Esophagus squamous epithelium (tissue), 4 donors: Measurements from ENCODE around the gene CDR2L.

Experiments used
- POLR2A ChIP-seq, 4 donors: fragments of 450-650 bp; IDR thresholded peaks; one replicate each; pipeline ENCODE4 v1.6.1; 2017; ENCODE audit warnings: antibody characterized with exemption in 4 of 4, mild to moderate bottlenecking in 4 of 4, moderate library complexity in 3 of 4
- TF ChIP-seq, protein P1 (sequence below), 6 experiments: fragments of 450-650 bp in 4 of 6; fragments of 200-600 bp in 2 of 6; sonication (generic) in 2 of 6; IDR thresholded peaks; one replicate each; pipeline ENCODE4 v1.5.1; 2016 to 2019; ENCODE audit warnings: antibody characterized with exemption in 6 of 6, mild to moderate bottlenecking in 4 of 6, moderate library complexity in 4 of 6

DNA sequence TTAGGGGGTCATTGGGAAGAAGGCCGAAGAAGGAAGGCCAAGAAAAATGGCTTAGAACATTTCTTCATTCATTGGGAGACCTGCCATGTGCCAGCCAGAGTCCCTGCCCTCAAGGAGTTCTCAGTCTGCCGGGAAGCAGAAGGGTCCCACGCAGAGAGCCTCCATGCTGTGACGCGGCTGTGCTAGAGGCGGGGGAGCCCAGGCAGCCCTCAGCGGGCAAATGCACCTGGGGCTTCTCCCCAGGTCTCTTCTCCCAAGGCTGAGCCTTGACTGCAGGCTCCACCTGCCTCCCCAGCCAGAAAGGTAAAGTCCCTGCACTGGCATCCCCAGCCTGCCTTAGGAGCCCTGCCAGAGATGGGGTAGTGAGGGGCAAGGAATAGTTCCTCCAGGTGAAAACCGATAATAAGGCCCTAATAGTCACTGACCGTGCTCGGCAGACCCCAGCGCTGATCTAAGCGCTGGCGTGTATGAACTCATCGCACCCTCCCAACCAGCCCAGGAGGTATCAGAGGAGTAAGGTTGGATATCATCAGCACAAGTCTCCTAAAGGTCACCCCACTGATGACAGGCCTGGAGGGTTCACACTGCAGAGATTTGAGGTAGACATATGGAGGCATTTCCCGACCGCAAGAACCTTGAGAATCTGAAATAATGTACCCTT, 6.0 kb upstream of the CDR2L start:
- TF ChIP-seq, protein P1, sequence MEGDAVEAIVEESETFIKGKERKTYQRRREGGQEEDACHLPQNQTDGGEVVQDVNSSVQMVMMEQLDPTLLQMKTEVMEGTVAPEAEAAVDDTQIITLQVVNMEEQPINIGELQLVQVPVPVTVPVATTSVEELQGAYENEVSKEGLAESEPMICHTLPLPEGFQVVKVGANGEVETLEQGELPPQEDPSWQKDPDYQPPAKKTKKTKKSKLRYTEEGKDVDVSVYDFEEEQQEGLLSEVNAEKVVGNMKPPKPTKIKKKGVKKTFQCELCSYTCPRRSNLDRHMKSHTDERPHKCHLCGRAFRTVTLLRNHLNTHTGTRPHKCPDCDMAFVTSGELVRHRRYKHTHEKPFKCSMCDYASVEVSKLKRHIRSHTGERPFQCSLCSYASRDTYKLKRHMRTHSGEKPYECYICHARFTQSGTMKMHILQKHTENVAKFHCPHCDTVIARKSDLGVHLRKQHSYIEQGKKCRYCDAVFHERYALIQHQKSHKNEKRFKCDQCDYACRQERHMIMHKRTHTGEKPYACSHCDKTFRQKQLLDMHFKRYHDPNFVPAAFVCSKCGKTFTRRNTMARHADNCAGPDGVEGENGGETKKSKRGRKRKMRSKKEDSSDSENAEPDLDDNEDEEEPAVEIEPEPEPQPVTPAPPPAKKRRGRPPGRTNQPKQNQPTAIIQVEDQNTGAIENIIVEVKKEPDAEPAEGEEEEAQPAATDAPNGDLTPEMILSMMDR (IDR thresholded peaks at IDR 0.05): no peak
- TF ChIP-seq POLR2A (IDR thresholded peaks at IDR 0.05): no peak
